PC-9 (cell line): ENCODE data around the gene TANC1. TPM values are rescaled to one million over a fixed set of nuclear protein-coding genes. Genes with fewer than 3 reads are reported as not detected.

Experiments used
- BruUV-seq: library from RNA; stranded (reverse); fragments of 400-500 nt; replicated peaks from 2 replicates; lab custom pipeline; 2021; lab: Mats Ljungman, UMichigan
- CTCF ChIA-PET: fragments of 300-600 bp; sonication (Branson Sonifier 250); formaldehyde crosslinking; loops from one replicate; lab custom pipeline; 2022; ENCODE audit warnings: antibody characterized with exemption; lab: Charles Lee
- POLR2A ChIA-PET: fragments of 300-600 bp; sonication (Branson Sonifier 250); formaldehyde crosslinking; loops from one replicate; lab custom pipeline; 2022; ENCODE audit warnings: antibody characterized with exemption; ENCODE audit not compliant: unreplicated experiment; lab: Charles Lee
- DNase-seq, 2 experiments: peaks; one replicate each; pipeline versions ENCODE4 v3.0.0 to v3.0.0-alpha.2; 2015 to 2022; ENCODE audit warnings: mixed read lengths in 1 of 2
- H2AFZ ChIP-seq: fragments of 200-600 bp; sonication (generic); 2 replicates; pipeline ENCODE4 v1.8.1; 2017; ENCODE audit warnings: antibody characterized with exemption
- H3F3A ChIP-seq: fragments of 200-600 bp; sonication (generic); 2 replicates; pipeline ENCODE4 v1.8.1; 2017; ENCODE audit warnings: antibody characterized with exemption, mild to moderate bottlenecking, low read depth; ENCODE audit not compliant: insufficient read depth
- H3K27ac ChIP-seq: fragments of 200-600 bp; sonication (generic); 2 replicates; pipeline ENCODE4 v1.6.1; 2016; ENCODE audit warnings: mixed run types
- H3K27me3 ChIP-seq: fragments of 200-600 bp; sonication (generic); 2 replicates; pipeline ENCODE4 v1.6.1; 2016; ENCODE audit warnings: low read depth, mixed run types; ENCODE audit not compliant: insufficient read depth
- H3K36me3 ChIP-seq: fragments of 200-600 bp; sonication (generic); 2 replicates; pipeline ENCODE4 v1.6.1; 2016; ENCODE audit warnings: low read depth, mixed run types
- H3K4me1 ChIP-seq: fragments of 200-600 bp; sonication (generic); replicated peaks from 2 replicates; pipeline ENCODE4 v1.6.1; 2016; ENCODE audit warnings: mixed run types; ENCODE audit not compliant: insufficient read depth
- H3K4me2 ChIP-seq: fragments of 200-600 bp; sonication (generic); 2 replicates; pipeline ENCODE4 v1.6.1; 2017; ENCODE audit warnings: mixed run types
- H3K4me3 ChIP-seq: fragments of 200-600 bp; sonication (generic); 2 replicates; pipeline ENCODE4 v1.6.1; 2016; ENCODE audit warnings: mixed run types
- H3K79me2 ChIP-seq: fragments of 200-600 bp; sonication (generic); 2 replicates; pipeline ENCODE4 v1.6.1; 2017; ENCODE audit warnings: low read depth, mixed run types
- H3K9me2 ChIP-seq: fragments of 200-600 bp; sonication (generic); 2 replicates; pipeline ENCODE4 v1.8.1; 2017; ENCODE audit warnings: mild to moderate bottlenecking; ENCODE audit not compliant: insufficient read depth
- H3K9me3 ChIP-seq: fragments of 200-600 bp; sonication (generic); 2 replicates; pipeline ENCODE4 v1.8.1; 2016; ENCODE audit warnings: low read depth; ENCODE audit not compliant: insufficient read depth
- H4K20me1 ChIP-seq: fragments of 200-600 bp; sonication (generic); 2 replicates; pipeline ENCODE4 v1.8.1; 2017; ENCODE audit not compliant: insufficient read depth
- EZH2 ChIP-seq: fragments of 200-600 bp; sonication (generic); IDR thresholded peaks from 2 replicates; pipeline ENCODE4 v1.8.0; 2017; ENCODE audit warnings: antibody characterized with exemption, low read depth
- intact Hi-C: fragments of 100-400 bp; cut with micrococcal nuclease; formaldehyde crosslinking; loops from one replicate; pipeline ENCODE4 v1.10.0; 2022; ENCODE audit not compliant: unreplicated experiment
- total RNA-seq: library from RNA; stranded (reverse); gene quantifications from 2 replicates; pipeline ENCODE4 v1.2.3, GENCODE V29; 2021
- TF ChIP-seq, protein P1 (sequence below): fragments of 200-600 bp; sonication (generic); conservative IDR thresholded peaks from 2 replicates; pipeline ENCODE4 v1.6.1; 2017; ENCODE audit warnings: mixed run types, antibody characterized with exemption, mild to moderate bottlenecking, moderate library complexity

Gene TANC1
- total RNA-seq, 1 experiment from 2014 or later: 26.0 TPM

DNA sequence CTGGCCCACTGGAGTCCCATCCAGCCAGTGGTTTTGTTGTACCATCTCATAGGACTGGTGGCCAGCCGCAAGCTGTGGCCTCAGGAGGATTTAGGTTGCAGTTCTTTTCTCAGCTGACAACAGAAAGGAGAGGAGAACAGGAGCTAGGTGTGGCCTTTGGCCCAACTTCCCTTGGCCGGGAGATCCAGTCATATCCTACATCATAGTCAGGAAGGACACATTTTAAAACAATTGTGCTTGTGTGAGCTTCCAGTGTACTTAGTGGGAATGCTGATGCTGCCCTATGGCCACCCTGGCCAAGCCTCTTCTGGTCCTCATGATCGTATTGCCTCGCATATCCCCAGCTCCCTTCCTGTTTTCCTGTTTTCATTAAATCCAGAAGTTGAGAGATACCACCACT, 220.0 kb downstream of the TANC1 start:
- BruUV-seq: no TSS peak
- Histone ChIP-seq H2AFZ (no peak overlapping the region), H3K9me2 (no peaks in the 10 kb centered on the region), H3K27ac (no peak overlapping the region), H3K4me2 (no peak overlapping the region), H3K27me3 (no peaks in the 10 kb centered on the region), H3K9me3 (no peaks in the 10 kb centered on the region), H3K79me2 (no peaks in the 10 kb centered on the region), H3K4me3 (no peak overlapping the region), H3F3A (no peaks in the 10 kb centered on the region), H4K20me1 (no peaks in the 10 kb centered on the region), H3K4me1 (no peaks in the 10 kb centered on the region), H3K36me3 (no peaks in the 10 kb centered on the region)
- ChIA-PET POLR2A (no interaction called here), CTCF (no interaction called here)
- TF ChIP-seq, protein P1, sequence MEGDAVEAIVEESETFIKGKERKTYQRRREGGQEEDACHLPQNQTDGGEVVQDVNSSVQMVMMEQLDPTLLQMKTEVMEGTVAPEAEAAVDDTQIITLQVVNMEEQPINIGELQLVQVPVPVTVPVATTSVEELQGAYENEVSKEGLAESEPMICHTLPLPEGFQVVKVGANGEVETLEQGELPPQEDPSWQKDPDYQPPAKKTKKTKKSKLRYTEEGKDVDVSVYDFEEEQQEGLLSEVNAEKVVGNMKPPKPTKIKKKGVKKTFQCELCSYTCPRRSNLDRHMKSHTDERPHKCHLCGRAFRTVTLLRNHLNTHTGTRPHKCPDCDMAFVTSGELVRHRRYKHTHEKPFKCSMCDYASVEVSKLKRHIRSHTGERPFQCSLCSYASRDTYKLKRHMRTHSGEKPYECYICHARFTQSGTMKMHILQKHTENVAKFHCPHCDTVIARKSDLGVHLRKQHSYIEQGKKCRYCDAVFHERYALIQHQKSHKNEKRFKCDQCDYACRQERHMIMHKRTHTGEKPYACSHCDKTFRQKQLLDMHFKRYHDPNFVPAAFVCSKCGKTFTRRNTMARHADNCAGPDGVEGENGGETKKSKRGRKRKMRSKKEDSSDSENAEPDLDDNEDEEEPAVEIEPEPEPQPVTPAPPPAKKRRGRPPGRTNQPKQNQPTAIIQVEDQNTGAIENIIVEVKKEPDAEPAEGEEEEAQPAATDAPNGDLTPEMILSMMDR: no peak
- TF ChIP-seq EZH2: no peak
- intact Hi-C loops: loop anchor here (5.0 kb wide), 1 partner anchor 71 kb away; no protein-coding TSS in a partner anchor
- no peak for DNase-seq

DNA sequence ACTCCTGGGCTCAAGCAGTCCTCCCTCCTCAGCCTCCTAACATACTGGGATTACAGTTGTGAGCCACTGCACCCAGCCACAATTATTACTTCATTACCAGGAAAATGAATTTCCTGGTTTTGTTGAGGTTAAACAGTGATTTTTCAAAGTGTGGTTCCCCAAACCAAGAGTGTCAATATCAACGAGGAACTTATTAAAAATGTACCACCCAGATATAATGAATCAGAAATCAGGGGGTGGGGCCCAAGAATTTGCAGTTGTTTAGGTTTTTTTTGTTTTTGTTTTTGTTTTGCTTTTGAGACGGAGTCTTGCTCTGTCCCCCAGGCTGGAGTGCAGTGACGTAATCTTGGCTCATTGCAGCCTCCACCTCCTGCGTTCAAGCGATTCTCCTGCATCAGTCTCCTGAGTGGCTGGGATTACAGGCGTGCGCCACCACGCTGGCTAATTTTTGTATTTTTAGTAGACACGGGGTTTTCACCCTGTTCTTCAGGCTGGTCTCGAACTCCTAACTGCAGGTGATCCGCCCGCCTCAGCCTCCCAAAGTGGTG, 224.0 kb downstream of the TANC1 start:
- no peak overlapping the region for H2AFZ ChIP-seq
- H4K20me1 ChIP-seq: no peaks in the 10 kb centered on the region
- POLR2A ChIA-PET: no interaction called here
- no peak for DNase-seq
- H3K4me3 ChIP-seq: no peak overlapping the region
- H3F3A ChIP-seq: no peaks in the 10 kb centered on the region
- intact Hi-C loops: no loop called here
- CTCF ChIA-PET: no interaction called here
- no peak overlapping the region for H3K27ac ChIP-seq
- no TSS peak for BruUV-seq
- no peak overlapping the region for H3K4me2 ChIP-seq
- no peaks in the 10 kb centered on the region for H3K79me2 ChIP-seq
- no peaks in the 10 kb centered on the region for H3K4me1 ChIP-seq
- no peaks in the 10 kb centered on the region for H3K27me3 ChIP-seq
- no peaks in the 10 kb centered on the region for H3K9me2 ChIP-seq
- no peak for TF ChIP-seq EZH2
- TF ChIP-seq, protein P1: no peak
- H3K9me3 ChIP-seq: no peaks in the 10 kb centered on the region
- H3K36me3 ChIP-seq: no peaks in the 10 kb centered on the region

DNA sequence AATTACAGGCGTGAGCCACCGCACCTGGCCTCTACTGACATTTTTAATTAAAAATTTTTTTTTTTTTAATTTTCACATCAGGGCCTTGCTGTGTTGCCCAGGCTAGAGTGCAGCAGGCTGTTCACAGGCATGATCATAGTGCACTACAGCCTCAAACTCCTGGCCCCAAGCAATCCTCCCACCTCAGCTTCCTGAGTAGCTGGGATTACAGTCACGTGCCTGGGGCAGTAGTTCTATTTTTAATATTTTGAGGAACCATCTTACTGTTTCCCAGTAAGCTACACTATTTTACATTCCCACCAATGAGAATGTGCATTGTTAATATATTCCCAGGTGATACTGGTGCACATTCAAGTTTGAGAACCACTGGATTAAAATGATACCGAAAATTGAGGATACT, 225.4 kb downstream of the TANC1 start:
- CTCF ChIA-PET: no interaction called here
- no peaks in the 10 kb centered on the region for H3K9me3 ChIP-seq
- H4K20me1 ChIP-seq: no peaks in the 10 kb centered on the region
- H3K27ac ChIP-seq: no peak overlapping the region
- no peaks in the 10 kb centered on the region for H3K4me1 ChIP-seq
- no peaks in the 10 kb centered on the region for H3K9me2 ChIP-seq
- no peak overlapping the region for H3K4me2 ChIP-seq
- no peak overlapping the region for H2AFZ ChIP-seq
- intact Hi-C loops: no loop called here
- no peaks in the 10 kb centered on the region for H3K79me2 ChIP-seq
- no TSS peak for BruUV-seq
- H3K4me3 ChIP-seq: no peak overlapping the region
- DNase-seq: no peak
- POLR2A ChIA-PET: interaction anchor here (0.6 kb wide), 1 partner anchor 129 kb away, joined by 7 read pairs; no protein-coding TSS in a partner anchor
- no peaks in the 10 kb centered on the region for H3K27me3 ChIP-seq
- H3K36me3 ChIP-seq: no peaks in the 10 kb centered on the region
- TF ChIP-seq EZH2: no peak
- TF ChIP-seq, protein P1: no peak
- no peaks in the 10 kb centered on the region for H3F3A ChIP-seq
